Measurements from ENCODE around the gene PNMA6F. TPM values are rescaled to one million over a fixed set of nuclear protein-coding genes. Genes with fewer than 3 reads are reported as not detected.
"Not testable (repeated sequence)": the region's sequence is repeated elsewhere in the genome, so short reads cannot be mapped to it uniquely, and the experiment has no call there.

PNMA6F gene
- total RNA-seq, 1 experiment from 2014 or later = not detected

- TF ChIP-seq EZH2 (IDR thresholded peaks at IDR 0.05; ENCODE audit: low read length, unreplicated experiment) (no peak), EZH2phosphoT487 (IDR thresholded peaks at IDR 0.05; ENCODE audit: borderline replicate concordance, low read length) (no peak)
- Histone ChIP-seq H3K4me2 (ENCODE audit: low read length) (no peak overlapping the region), H2AFZ (ENCODE audit: low read length) (no peak overlapping the region), H3K36me3 (ENCODE audit: low read depth, low read length) (no peaks in the 10 kb centered on the region), H3K9me2 (replicated peaks; ENCODE audit: low read length) (no peaks in the 10 kb centered on the region), H3K9ac (ENCODE audit: low read length) (no peak overlapping the region), H3K4me1 (ENCODE audit: insufficient read depth, low read length) (no peaks in the 10 kb centered on the region), H3F3A (ENCODE audit: low read length, unreplicated experiment) (no peaks in the 10 kb centered on the region), H3K27me3 (ENCODE audit: low read length) (no peaks in the 10 kb centered on the region), H4K20me1 (ENCODE audit: low read length) (no peaks in the 10 kb centered on the region), H3K9me3 (ENCODE audit: low read length) (no peaks in the 10 kb centered on the region), H3K4me3 (ENCODE audit: low read length) (no peak overlapping the region), H3K79me2 (ENCODE audit: low read length) (no peaks in the 10 kb centered on the region), H3K27ac (ENCODE audit: low read length) (no peak overlapping the region)
- intact Hi-C loops (cut with micrococcal nuclease) = no loop called here
- BruUV-seq (replicated peaks) = no TSS peak
- ChIA-PET CTCF (interaction anchor here (0.6 kb wide), 1 partner anchor 371 kb away, joined by 5 read pairs; no protein-coding TSS in a partner anchor), POLR2A (ENCODE audit: unreplicated experiment) (no interaction called here)
- ATAC-seq (no peak), DNase-seq (no peak)
Measured at GRCh38 chrX:153297376-153297775, 24.2 kb downstream of the PNMA6F start.

- CTCF ChIA-PET; ATAC-seq; H3K9me2 ChIP-seq (replicated peaks; ENCODE audit: low read length); intact Hi-C loops (cut with micrococcal nuclease); H3K27me3 ChIP-seq (ENCODE audit: low read length); H3K79me2 ChIP-seq (ENCODE audit: low read length); H3K4me3 ChIP-seq (ENCODE audit: low read length); DNase-seq; H3K4me1 ChIP-seq (ENCODE audit: insufficient read depth, low read length); H3K27ac ChIP-seq (ENCODE audit: low read length); H3F3A ChIP-seq (ENCODE audit: low read length, unreplicated experiment); H2AFZ ChIP-seq (ENCODE audit: low read length); BruUV-seq (replicated peaks); H3K9me3 ChIP-seq (ENCODE audit: low read length); H3K9ac ChIP-seq (ENCODE audit: low read length); POLR2A ChIA-PET (ENCODE audit: unreplicated experiment); H3K4me2 ChIP-seq (ENCODE audit: low read length); H4K20me1 ChIP-seq (ENCODE audit: low read length); H3K36me3 ChIP-seq (ENCODE audit: low read depth, low read length): not testable (repeated sequence)
Measured at GRCh38 chrX:153293485-153294071, 28.0 kb downstream of the PNMA6F start.

- H4K20me1 ChIP-seq (ENCODE audit: low read length); H3K9me3 ChIP-seq (ENCODE audit: low read length); H3K4me1 ChIP-seq (ENCODE audit: insufficient read depth, low read length); H3K4me3 ChIP-seq (ENCODE audit: low read length); POLR2A ChIA-PET (ENCODE audit: unreplicated experiment); H3K9ac ChIP-seq (ENCODE audit: low read length); DNase-seq; CTCF ChIA-PET; H3K79me2 ChIP-seq (ENCODE audit: low read length); intact Hi-C loops (cut with micrococcal nuclease); H2AFZ ChIP-seq (ENCODE audit: low read length); BruUV-seq (replicated peaks); H3K27me3 ChIP-seq (ENCODE audit: low read length); H3K36me3 ChIP-seq (ENCODE audit: low read depth, low read length); H3K27ac ChIP-seq (ENCODE audit: low read length); H3K4me2 ChIP-seq (ENCODE audit: low read length); H3K9me2 ChIP-seq (replicated peaks; ENCODE audit: low read length); ATAC-seq; H3F3A ChIP-seq (ENCODE audit: low read length, unreplicated experiment): not testable (repeated sequence)
Measured at GRCh38 chrX:153288807-153289206, 32.8 kb downstream of the PNMA6F start.

- H3K4me1 ChIP-seq (ENCODE audit: insufficient read depth, low read length); BruUV-seq (replicated peaks); ATAC-seq; H4K20me1 ChIP-seq (ENCODE audit: low read length); H3F3A ChIP-seq (ENCODE audit: low read length, unreplicated experiment); H3K4me2 ChIP-seq (ENCODE audit: low read length); H3K9ac ChIP-seq (ENCODE audit: low read length); H3K9me3 ChIP-seq (ENCODE audit: low read length); H3K4me3 ChIP-seq (ENCODE audit: low read length); H3K36me3 ChIP-seq (ENCODE audit: low read depth, low read length); intact Hi-C loops (cut with micrococcal nuclease); CTCF ChIA-PET; H3K79me2 ChIP-seq (ENCODE audit: low read length); H2AFZ ChIP-seq (ENCODE audit: low read length); H3K27me3 ChIP-seq (ENCODE audit: low read length); POLR2A ChIA-PET (ENCODE audit: unreplicated experiment); H3K27ac ChIP-seq (ENCODE audit: low read length); DNase-seq; H3K9me2 ChIP-seq (replicated peaks; ENCODE audit: low read length): not testable (repeated sequence)
Measured at GRCh38 chrX:153285678-153286077, 35.9 kb downstream of the PNMA6F start.

- H3K27me3 ChIP-seq (ENCODE audit: low read length); BruUV-seq (replicated peaks); H3K4me3 ChIP-seq (ENCODE audit: low read length); H3K4me1 ChIP-seq (ENCODE audit: insufficient read depth, low read length); H3K36me3 ChIP-seq (ENCODE audit: low read depth, low read length); POLR2A ChIA-PET (ENCODE audit: unreplicated experiment); H3K27ac ChIP-seq (ENCODE audit: low read length); H3F3A ChIP-seq (ENCODE audit: low read length, unreplicated experiment); ATAC-seq; H3K9me3 ChIP-seq (ENCODE audit: low read length); H2AFZ ChIP-seq (ENCODE audit: low read length); H4K20me1 ChIP-seq (ENCODE audit: low read length); H3K4me2 ChIP-seq (ENCODE audit: low read length); DNase-seq; H3K9ac ChIP-seq (ENCODE audit: low read length); H3K79me2 ChIP-seq (ENCODE audit: low read length); intact Hi-C loops (cut with micrococcal nuclease); CTCF ChIA-PET; H3K9me2 ChIP-seq (replicated peaks; ENCODE audit: low read length): not testable (repeated sequence)
Measured at GRCh38 chrX:153283982-153284381, 37.6 kb downstream of the PNMA6F start.

GRCh38 chrX:153281784-153282183 is 39.8 kb downstream of the PNMA6F start:
- H3K27ac ChIP-seq (ENCODE audit: low read length); H3K9me3 ChIP-seq (ENCODE audit: low read length); H3K27me3 ChIP-seq (ENCODE audit: low read length); BruUV-seq (replicated peaks); H3K4me3 ChIP-seq (ENCODE audit: low read length); CTCF ChIA-PET; H3K36me3 ChIP-seq (ENCODE audit: low read depth, low read length); POLR2A ChIA-PET (ENCODE audit: unreplicated experiment); H3K4me2 ChIP-seq (ENCODE audit: low read length); H3K9ac ChIP-seq (ENCODE audit: low read length); H2AFZ ChIP-seq (ENCODE audit: low read length); H3F3A ChIP-seq (ENCODE audit: low read length, unreplicated experiment); H3K9me2 ChIP-seq (replicated peaks; ENCODE audit: low read length); ATAC-seq; DNase-seq; H3K79me2 ChIP-seq (ENCODE audit: low read length); intact Hi-C loops (cut with micrococcal nuclease); H3K4me1 ChIP-seq (ENCODE audit: insufficient read depth, low read length); H4K20me1 ChIP-seq (ENCODE audit: low read length): not testable (repeated sequence)

All from PC-3 (cell line).